Activated CD8-positive, alpha-beta T cell treated with anti-CD3 and anti-CD28 coated beads for 36 hours (primary cell): Measurements from ENCODE around the gene FOXP1. TPM values are rescaled to one million over a fixed set of nuclear protein-coding genes. Genes with fewer than 3 reads are reported as not detected.
A peak's percentile ranks its signal among the peaks of the same experiment; 100 is the strongest.

ENCODE experiments used
- ATAC-seq: fragments of 200-7000 bp; cut with Tn5 transposase; one replicate; pipeline ENCODE4 v1.10.0; 2021; ENCODE audit warnings: mild to moderate bottlenecking, moderate library complexity
- CTCF ChIA-PET: fragments of 350-600 bp; sonication (Branson Sonifier 250); formaldehyde crosslinking; loops from one replicate; lab custom pipeline; 2021; ENCODE audit warnings: antibody characterized with exemption; lab: Charles Lee
- POLR2A ChIA-PET: fragments of 350-600 bp; sonication (Branson Sonifier 250); formaldehyde crosslinking; loops from one replicate; lab custom pipeline; 2021; ENCODE audit warnings: antibody characterized with exemption; lab: Charles Lee
- DNase-seq: peaks from one replicate; pipeline ENCODE4 v3.0.0-alpha.2; 2020
- H3K27ac Mint-ChIP-seq: one replicate; pipeline ENCODE4 v1.8.0; 2021; ENCODE audit warnings: mild to moderate bottlenecking, mixed read lengths
- H3K27me3 Mint-ChIP-seq: one replicate; pipeline ENCODE4 v1.8.0; 2021; ENCODE audit warnings: mixed read lengths
- H3K36me3 Mint-ChIP-seq: one replicate; pipeline ENCODE4 v1.8.0; 2021; ENCODE audit warnings: low read depth, mixed read lengths
- H3K4me1 Mint-ChIP-seq: one replicate; pipeline ENCODE4 v1.8.0; 2021; ENCODE audit warnings: low read depth, mixed read lengths
- H3K4me3 Mint-ChIP-seq: one replicate; pipeline ENCODE4 v1.8.0; 2021; ENCODE audit warnings: mild to moderate bottlenecking, moderate library complexity, mixed read lengths
- H3K9me3 Mint-ChIP-seq: one replicate; pipeline ENCODE4 v1.8.0; 2021; ENCODE audit warnings: mixed read lengths
- intact Hi-C: fragments of 100-400 bp; cut with micrococcal nuclease; formaldehyde crosslinking; loops from one replicate; pipeline ENCODE4 v1.10.0; 2022
- total RNA-seq, 2 experiments: library from RNA; stranded (reverse); gene quantifications; one replicate each; pipeline ENCODE4 v1.2.3, GENCODE V29; 2021
- TF ChIP-seq, protein P1 (sequence below): fragments of 200-600 bp; IDR thresholded peaks from one replicate; pipeline ENCODE4 v1.8.0; 2022; ENCODE audit warnings: antibody characterized with exemption, mild to moderate bottlenecking

FOXP1 gene
- total RNA-seq, 2 experiments from 2014 or later: 145 to 153 TPM

DNA sequence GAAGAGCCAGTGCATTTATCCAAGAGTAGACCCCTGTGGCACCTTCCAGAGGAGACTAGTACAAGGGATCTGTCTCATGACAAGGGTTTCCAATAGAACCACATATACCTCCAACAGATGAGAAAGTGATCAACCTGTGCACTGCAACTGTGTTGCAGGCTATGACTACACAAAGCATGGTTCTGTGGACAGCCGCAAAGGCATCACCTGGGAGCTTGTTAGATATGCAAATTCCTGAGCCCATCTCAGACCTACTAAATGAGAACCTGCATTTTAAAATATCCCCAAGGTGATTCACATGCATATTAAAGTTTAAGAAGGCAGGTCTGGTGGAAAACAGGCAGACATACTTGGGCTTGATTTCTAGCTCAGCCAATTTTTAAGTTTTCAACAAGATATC is 368.7 kb downstream of the FOXP1 start:
- peaks cover 78% of the 10 kb centered on the region for H3K4me1 Mint-ChIP-seq
- DNase-seq (no peak), ATAC-seq (peak; percentile 38)
- peak overlapping the region; percentile 49 for H3K27ac Mint-ChIP-seq
- no peaks in the 10 kb centered on the region for H3K27me3 Mint-ChIP-seq
- POLR2A ChIA-PET: interaction anchor here (1.4 kb wide), 1 partner anchor 164 kb away, joined by 3 read pairs; no protein-coding TSS in a partner anchor
- TF ChIP-seq, protein P1, sequence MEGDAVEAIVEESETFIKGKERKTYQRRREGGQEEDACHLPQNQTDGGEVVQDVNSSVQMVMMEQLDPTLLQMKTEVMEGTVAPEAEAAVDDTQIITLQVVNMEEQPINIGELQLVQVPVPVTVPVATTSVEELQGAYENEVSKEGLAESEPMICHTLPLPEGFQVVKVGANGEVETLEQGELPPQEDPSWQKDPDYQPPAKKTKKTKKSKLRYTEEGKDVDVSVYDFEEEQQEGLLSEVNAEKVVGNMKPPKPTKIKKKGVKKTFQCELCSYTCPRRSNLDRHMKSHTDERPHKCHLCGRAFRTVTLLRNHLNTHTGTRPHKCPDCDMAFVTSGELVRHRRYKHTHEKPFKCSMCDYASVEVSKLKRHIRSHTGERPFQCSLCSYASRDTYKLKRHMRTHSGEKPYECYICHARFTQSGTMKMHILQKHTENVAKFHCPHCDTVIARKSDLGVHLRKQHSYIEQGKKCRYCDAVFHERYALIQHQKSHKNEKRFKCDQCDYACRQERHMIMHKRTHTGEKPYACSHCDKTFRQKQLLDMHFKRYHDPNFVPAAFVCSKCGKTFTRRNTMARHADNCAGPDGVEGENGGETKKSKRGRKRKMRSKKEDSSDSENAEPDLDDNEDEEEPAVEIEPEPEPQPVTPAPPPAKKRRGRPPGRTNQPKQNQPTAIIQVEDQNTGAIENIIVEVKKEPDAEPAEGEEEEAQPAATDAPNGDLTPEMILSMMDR: no peak
- CTCF ChIA-PET: no interaction called here
- H3K36me3 Mint-ChIP-seq: peaks cover 59% of the 10 kb centered on the region
- H3K9me3 Mint-ChIP-seq: peaks cover 6% of the 10 kb centered on the region
- H3K4me3 Mint-ChIP-seq: no peak overlapping the region
- intact Hi-C loops: no loop called here

DNA sequence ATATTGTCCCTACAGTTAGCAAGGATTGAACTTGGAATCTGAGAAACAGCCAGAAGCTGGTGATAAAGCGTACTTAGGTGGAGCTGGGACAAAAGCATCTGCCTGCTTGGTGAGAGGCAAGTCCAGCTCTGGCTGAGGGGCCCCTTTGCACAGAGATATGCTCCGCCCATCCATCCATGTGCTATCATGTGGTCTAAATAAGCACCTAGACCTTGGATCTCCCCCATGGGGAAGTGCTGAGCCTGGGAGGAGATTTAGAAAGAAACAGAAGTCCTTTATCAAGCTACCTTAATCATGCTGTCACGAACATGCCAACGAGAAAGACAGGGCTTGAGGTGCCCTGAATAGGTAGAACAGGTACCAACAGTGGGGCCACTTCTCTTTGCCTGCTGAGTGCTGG is 369.5 kb downstream of the FOXP1 start:
- DNase-seq: no peak
- no peaks in the 10 kb centered on the region for H3K27me3 Mint-ChIP-seq
- intact Hi-C loops: no loop called here
- CTCF ChIA-PET: no interaction called here
- H3K4me3 Mint-ChIP-seq: no peak overlapping the region
- TF ChIP-seq, protein P1: no peak
- H3K9me3 Mint-ChIP-seq: peaks cover 5% of the 10 kb centered on the region
- peaks cover 56% of the 10 kb centered on the region for H3K36me3 Mint-ChIP-seq
- H3K4me1 Mint-ChIP-seq: peaks cover 80% of the 10 kb centered on the region
- peak overlapping the region; percentile 49 for H3K27ac Mint-ChIP-seq
- POLR2A ChIA-PET: interaction anchor here (1.2 to 1.4 kb wide), 2 partner anchors 95 to 163 kb away, joined by 3 read pairs; no protein-coding TSS in a partner anchor
- no peak for ATAC-seq

DNA sequence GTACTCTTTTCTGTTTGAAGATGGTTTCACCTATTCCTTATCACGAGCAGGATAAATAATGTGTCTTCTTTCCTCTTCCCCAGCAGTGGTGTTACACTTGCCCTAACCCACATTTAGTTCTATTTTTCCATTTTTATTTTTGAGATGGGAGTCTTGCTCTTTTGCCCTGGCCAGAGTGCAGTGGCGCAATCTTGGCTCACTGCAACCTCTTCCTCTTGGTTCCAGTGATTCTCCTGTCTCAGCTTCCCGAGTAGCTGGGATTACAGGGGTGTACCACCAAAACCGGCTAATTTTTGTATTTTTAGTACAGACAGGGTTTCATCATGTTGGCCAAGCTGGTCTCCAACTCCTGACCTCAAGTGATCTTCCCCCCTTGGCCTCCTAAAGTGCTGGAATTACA is 372.4 kb downstream of the FOXP1 start:
- TF ChIP-seq, protein P1: no peak
- peak overlapping the region; percentile 83 for H3K27ac Mint-ChIP-seq
- peaks cover 85% of the 10 kb centered on the region for H3K4me1 Mint-ChIP-seq
- peaks cover 37% of the 10 kb centered on the region for H3K36me3 Mint-ChIP-seq
- ChIA-PET POLR2A (interaction anchor here (1.0 to 1.7 kb wide), 3 partner anchors 9 to 244 kb away, joined by 3 to 5 read pairs (median 3); no protein-coding TSS in a partner anchor), CTCF (interaction anchor here (1.7 to 3.5 kb wide), 2 partner anchors 14 to 22 kb away, joined by 4 to 14 read pairs; no protein-coding TSS in a partner anchor)
- no peak overlapping the region for H3K4me3 Mint-ChIP-seq
- no peaks in the 10 kb centered on the region for H3K27me3 Mint-ChIP-seq
- ATAC-seq (no peak), DNase-seq (no peak)
- peaks cover 4% of the 10 kb centered on the region for H3K9me3 Mint-ChIP-seq
- intact Hi-C loops: no loop called here

DNA sequence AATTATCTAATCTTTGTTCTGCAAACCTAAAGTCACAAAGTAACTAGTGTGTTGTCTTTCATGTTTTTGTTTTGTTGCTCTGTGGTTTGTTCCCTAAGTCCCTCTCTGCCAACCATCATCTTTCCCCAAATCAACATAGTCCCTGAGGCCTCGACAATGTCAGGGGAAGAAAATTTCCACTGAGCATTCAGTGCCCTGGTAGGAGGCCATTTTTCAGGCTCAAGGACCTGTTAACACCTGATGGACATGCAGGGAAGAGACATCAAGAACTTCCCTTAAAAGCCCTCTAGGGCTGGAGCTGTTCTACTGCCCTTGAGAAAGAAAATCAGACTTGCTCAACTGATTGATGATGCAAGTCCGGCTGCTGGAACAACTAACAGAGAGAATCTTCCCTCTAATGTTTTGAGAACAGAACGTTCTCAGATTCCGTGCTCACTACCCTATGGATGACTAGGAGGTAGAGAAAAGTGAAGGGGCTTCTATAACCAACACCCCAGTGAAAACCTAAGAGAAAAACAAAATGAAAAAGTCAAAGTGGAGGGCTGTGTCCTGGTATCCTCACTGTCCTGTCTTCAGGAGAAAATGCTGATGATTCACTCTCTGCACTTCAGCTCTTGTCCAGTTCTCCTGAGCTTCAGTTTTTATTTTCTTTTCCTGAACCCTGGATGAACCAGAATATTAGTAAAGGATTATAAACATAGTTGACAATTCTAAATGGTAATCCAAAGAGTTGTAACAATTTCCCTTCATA is 373.1 kb downstream of the FOXP1 start:
- Mint-ChIP-seq H3K4me1 (peaks cover 81% of the 10 kb centered on the region), H3K36me3 (peaks cover 37% of the 10 kb centered on the region), H3K27ac (peak overlapping the region; percentile 83), H3K27me3 (no peaks in the 10 kb centered on the region), H3K9me3 (peaks cover 4% of the 10 kb centered on the region), H3K4me3 (peak overlapping the region; percentile 33)
- ATAC-seq: peak; percentile 31
- DNase-seq: no peak
- ChIA-PET CTCF (interaction anchor here (1.1 to 3.5 kb wide), 3 partner anchors 14 to 21 kb away, joined by 4 to 14 read pairs (median 4); no protein-coding TSS in a partner anchor), POLR2A (interaction anchor here (1.0 to 1.2 kb wide), 2 partner anchors 22 to 33 kb away, joined by 3 read pairs; no protein-coding TSS in a partner anchor)
- TF ChIP-seq, protein P1: no peak
- intact Hi-C loops: no loop called here
